ENCODE results near the gene JAML. TPM values are rescaled to one million over a fixed set of nuclear protein-coding genes. Genes with fewer than 3 reads are reported as not detected.

The JAML gene
- total RNA-seq, 1 donor from 2014 or later, result 1.5 TPM

- TF ChIP-seq, protein P1, sequence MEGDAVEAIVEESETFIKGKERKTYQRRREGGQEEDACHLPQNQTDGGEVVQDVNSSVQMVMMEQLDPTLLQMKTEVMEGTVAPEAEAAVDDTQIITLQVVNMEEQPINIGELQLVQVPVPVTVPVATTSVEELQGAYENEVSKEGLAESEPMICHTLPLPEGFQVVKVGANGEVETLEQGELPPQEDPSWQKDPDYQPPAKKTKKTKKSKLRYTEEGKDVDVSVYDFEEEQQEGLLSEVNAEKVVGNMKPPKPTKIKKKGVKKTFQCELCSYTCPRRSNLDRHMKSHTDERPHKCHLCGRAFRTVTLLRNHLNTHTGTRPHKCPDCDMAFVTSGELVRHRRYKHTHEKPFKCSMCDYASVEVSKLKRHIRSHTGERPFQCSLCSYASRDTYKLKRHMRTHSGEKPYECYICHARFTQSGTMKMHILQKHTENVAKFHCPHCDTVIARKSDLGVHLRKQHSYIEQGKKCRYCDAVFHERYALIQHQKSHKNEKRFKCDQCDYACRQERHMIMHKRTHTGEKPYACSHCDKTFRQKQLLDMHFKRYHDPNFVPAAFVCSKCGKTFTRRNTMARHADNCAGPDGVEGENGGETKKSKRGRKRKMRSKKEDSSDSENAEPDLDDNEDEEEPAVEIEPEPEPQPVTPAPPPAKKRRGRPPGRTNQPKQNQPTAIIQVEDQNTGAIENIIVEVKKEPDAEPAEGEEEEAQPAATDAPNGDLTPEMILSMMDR (IDR thresholded peaks at IDR 0.05), result no peak
Measured at GRCh38 chr11:118221419-118221818, 3.4 kb downstream of the JAML start.

GRCh38 chr11:118219732-118220131, 5.1 kb downstream of the JAML start:
- ChIA-PET POLR2A (no interaction called here), CTCF (no interaction called here)
- no peak overlapping the region for H3K27ac Mint-ChIP-seq
- peaks cover 50% of the 10 kb centered on the region for H3K27me3 Mint-ChIP-seq
- intact Hi-C loops (cut with micrococcal nuclease), result no loop called here
- ATAC-seq (ENCODE audit: low read depth) (no peak), DNase-seq (no peak)
- H3K36me3 Mint-ChIP-seq (ENCODE audit: low read depth), result no peaks in the 10 kb centered on the region
- no peak overlapping the region for H3K4me3 Mint-ChIP-seq
- TF ChIP-seq, protein P1 (IDR thresholded peaks at IDR 0.05), result no peak
- no peaks in the 10 kb centered on the region for H3K9me3 Mint-ChIP-seq
- H3K4me1 Mint-ChIP-seq, result peaks cover 36% of the 10 kb centered on the region

More at GRCh38 chr11:118221419-118221818, 3.4 kb downstream of the JAML start:
- Mint-ChIP-seq H3K27me3 (peaks cover 50% of the 10 kb centered on the region), H3K4me3 (no peak overlapping the region), H3K9me3 (no peaks in the 10 kb centered on the region), H3K27ac (no peak overlapping the region), H3K4me1 (peaks cover 36% of the 10 kb centered on the region), H3K36me3 (ENCODE audit: low read depth) (no peaks in the 10 kb centered on the region)
- DNase-seq (no peak), ATAC-seq (ENCODE audit: low read depth) (no peak)
- ChIA-PET CTCF (no interaction called here), POLR2A (no interaction called here)
- intact Hi-C loops (cut with micrococcal nuclease), result no loop called here

DNA sequence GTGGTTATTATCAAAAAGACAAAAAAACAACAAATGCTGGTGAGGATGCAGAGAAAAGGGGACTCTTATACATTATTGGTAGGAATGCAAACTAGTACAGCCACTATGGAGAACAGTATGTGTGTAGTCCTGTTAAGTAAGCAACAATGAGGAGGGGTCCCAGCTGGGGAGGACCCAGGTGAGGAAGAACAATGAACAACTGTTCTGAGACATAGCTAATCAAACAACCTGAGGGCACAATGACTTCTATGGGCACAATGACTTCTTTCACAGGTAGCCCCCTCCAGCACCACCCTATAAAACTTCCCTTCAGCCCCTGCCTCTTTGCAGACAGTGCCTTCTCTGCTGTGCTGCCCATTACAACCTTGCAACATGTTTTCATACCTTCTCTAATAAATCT, 5.6 kb downstream of the JAML start:
- ChIA-PET POLR2A (no interaction called here), CTCF (no interaction called here)
- no peak for ATAC-seq (ENCODE audit: low read depth)
- TF ChIP-seq, protein P1 (IDR thresholded peaks at IDR 0.05), result no peak
- intact Hi-C loops (cut with micrococcal nuclease), result no loop called here
- Mint-ChIP-seq H3K36me3 (ENCODE audit: low read depth) (no peaks in the 10 kb centered on the region), H3K9me3 (no peaks in the 10 kb centered on the region), H3K27me3 (peaks cover 50% of the 10 kb centered on the region), H3K4me3 (no peak overlapping the region), H3K27ac (no peak overlapping the region), H3K4me1 (peaks cover 38% of the 10 kb centered on the region)
- no peak for DNase-seq

DNA sequence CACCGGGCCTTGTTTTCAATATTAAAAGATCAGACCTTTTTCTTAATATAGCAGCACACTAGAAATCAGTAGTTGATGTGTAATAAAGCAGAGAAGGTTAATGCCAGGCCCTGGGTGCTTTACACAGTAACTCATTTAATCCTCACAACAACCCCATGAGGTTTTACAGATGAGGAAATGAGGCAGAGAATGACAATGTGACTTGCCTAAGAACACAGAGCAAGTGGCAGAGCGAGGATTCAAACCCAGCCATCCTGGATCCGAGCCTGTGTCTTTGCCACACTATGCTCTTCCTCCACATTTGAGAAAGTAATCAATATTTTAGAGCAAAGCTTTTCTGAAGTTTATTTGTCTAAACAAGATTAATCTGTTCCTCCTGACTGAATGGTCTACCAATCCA, 7.2 kb downstream of the JAML start:
- CTCF ChIA-PET, result no interaction called here
- Mint-ChIP-seq H3K4me1 (peaks cover 47% of the 10 kb centered on the region), H3K27ac (no peak overlapping the region), H3K36me3 (ENCODE audit: low read depth) (no peaks in the 10 kb centered on the region), H3K4me3 (no peak overlapping the region), H3K27me3 (peaks cover 43% of the 10 kb centered on the region), H3K9me3 (no peaks in the 10 kb centered on the region)
- no peak for DNase-seq
- TF ChIP-seq, protein P1 (IDR thresholded peaks at IDR 0.05), result no peak
- no peak for ATAC-seq (ENCODE audit: low read depth)
- intact Hi-C loops (cut with micrococcal nuclease), result no loop called here
- POLR2A ChIA-PET, result interaction anchor here (0.5 kb wide), 1 partner anchor 55 kb away, joined by 3 read pairs; no protein-coding TSS in a partner anchor

- Mint-ChIP-seq H3K4me1 (peaks cover 54% of the 10 kb centered on the region), H3K4me3 (peak overlapping the region; percentile 20), H3K36me3 (ENCODE audit: low read depth) (no peaks in the 10 kb centered on the region), H3K9me3 (no peaks in the 10 kb centered on the region), H3K27ac (peak overlapping the region; percentile 42), H3K27me3 (peaks cover 38% of the 10 kb centered on the region)
- DNase-seq, result no peak
- ChIA-PET POLR2A (interaction anchor here (0.5 to 1.1 kb wide), 6 partner anchors 10 to 1033 kb away, joined by 3 to 6 read pairs (median 3); partner anchors contain the start of gene MPZL2), CTCF (interaction anchor here (0.7 to 1.1 kb wide), 2 partner anchors 22 to 63 kb away, joined by 3 to 4 read pairs; no protein-coding TSS in a partner anchor)
- TF ChIP-seq, protein P1 (IDR thresholded peaks at IDR 0.05), result no peak
- intact Hi-C loops (cut with micrococcal nuclease), result no loop called here
- ATAC-seq (ENCODE audit: low read depth), result peak; percentile 56
Measured at GRCh38 chr11:118216621-118217481, 8.0 kb downstream of the JAML start.
